Ascending aorta (tissue), 2 donors: Measurements from ENCODE around the gene IQGAP2. TPM values are rescaled to one million over a fixed set of nuclear protein-coding genes. Genes with fewer than 3 reads are reported as not detected.
A peak's percentile ranks its signal among the peaks of the same experiment; 100 is the strongest.

ENCODE experiments used
- DNase-seq, 2 donors: peaks; one replicate each; pipeline ENCODE4 v3.0.0-alpha.2; 2019; ENCODE audit warnings: low spot score in 2 of 2
- H3K27ac ChIP-seq, 2 donors: fragments of 200-600 bp; sonication (generic); one replicate each; pipeline ENCODE4 v1.5.1; 2016 to 2017; ENCODE audit warnings: mild to moderate bottlenecking in 1 of 2
- H3K27me3 ChIP-seq: fragments of 200-600 bp; sonication (generic); one replicate; pipeline ENCODE4 v1.5.1; 2017
- H3K36me3 ChIP-seq, 2 donors: fragments of 200-600 bp; sonication (generic); one replicate each; pipeline ENCODE4 v1.5.1; 2016
- H3K4me1 ChIP-seq, 2 donors: fragments of 200-600 bp; sonication (generic); one replicate each; pipeline ENCODE4 v1.5.1; 2016 to 2017; ENCODE audit warnings: mild to moderate bottlenecking in 1 of 2
- H3K4me3 ChIP-seq, 2 donors: fragments of 200-600 bp; sonication (generic); one replicate each; pipeline ENCODE4 v1.5.1; 2016 to 2017; ENCODE audit warnings: mild to moderate bottlenecking in 1 of 2
- H3K9me3 ChIP-seq, 2 donors: fragments of 200-600 bp; sonication (generic); one replicate each; pipeline ENCODE4 v1.5.1; 2016
- intact Hi-C: fragments of 100-400 bp; cut with DNase I; formaldehyde crosslinking; loops from one replicate; pipeline ENCODE4 v1.15.1; 2023
- total RNA-seq: library from RNA; depleted of rRNA; stranded (reverse); fragments of >200 nt; gene quantifications from one replicate; pipeline ENCODE4 v1.1.0, GENCODE V29; 2016
- TF ChIP-seq, protein P1 (sequence below), 3 experiments: fragments of 200-600 bp in 2 of 3; fragments of 450-650 bp in 1 of 3; sonication (generic) in 2 of 3; IDR thresholded peaks; one replicate each; pipeline ENCODE4 v1.5.1; 2016 to 2019; ENCODE audit warnings: antibody characterized with exemption in 3 of 3, mild to moderate bottlenecking in 1 of 3, moderate library complexity in 1 of 3

IQGAP2 gene, protein sequence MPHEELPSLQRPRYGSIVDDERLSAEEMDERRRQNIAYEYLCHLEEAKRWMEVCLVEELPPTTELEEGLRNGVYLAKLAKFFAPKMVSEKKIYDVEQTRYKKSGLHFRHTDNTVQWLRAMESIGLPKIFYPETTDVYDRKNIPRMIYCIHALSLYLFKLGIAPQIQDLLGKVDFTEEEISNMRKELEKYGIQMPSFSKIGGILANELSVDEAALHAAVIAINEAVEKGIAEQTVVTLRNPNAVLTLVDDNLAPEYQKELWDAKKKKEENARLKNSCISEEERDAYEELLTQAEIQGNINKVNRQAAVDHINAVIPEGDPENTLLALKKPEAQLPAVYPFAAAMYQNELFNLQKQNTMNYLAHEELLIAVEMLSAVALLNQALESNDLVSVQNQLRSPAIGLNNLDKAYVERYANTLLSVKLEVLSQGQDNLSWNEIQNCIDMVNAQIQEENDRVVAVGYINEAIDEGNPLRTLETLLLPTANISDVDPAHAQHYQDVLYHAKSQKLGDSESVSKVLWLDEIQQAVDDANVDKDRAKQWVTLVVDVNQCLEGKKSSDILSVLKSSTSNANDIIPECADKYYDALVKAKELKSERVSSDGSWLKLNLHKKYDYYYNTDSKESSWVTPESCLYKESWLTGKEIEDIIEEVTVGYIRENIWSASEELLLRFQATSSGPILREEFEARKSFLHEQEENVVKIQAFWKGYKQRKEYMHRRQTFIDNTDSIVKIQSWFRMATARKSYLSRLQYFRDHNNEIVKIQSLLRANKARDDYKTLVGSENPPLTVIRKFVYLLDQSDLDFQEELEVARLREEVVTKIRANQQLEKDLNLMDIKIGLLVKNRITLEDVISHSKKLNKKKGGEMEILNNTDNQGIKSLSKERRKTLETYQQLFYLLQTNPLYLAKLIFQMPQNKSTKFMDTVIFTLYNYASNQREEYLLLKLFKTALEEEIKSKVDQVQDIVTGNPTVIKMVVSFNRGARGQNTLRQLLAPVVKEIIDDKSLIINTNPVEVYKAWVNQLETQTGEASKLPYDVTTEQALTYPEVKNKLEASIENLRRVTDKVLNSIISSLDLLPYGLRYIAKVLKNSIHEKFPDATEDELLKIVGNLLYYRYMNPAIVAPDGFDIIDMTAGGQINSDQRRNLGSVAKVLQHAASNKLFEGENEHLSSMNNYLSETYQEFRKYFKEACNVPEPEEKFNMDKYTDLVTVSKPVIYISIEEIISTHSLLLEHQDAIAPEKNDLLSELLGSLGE (N-terminal part only)
- 19.8 TPM for total RNA-seq

DNA sequence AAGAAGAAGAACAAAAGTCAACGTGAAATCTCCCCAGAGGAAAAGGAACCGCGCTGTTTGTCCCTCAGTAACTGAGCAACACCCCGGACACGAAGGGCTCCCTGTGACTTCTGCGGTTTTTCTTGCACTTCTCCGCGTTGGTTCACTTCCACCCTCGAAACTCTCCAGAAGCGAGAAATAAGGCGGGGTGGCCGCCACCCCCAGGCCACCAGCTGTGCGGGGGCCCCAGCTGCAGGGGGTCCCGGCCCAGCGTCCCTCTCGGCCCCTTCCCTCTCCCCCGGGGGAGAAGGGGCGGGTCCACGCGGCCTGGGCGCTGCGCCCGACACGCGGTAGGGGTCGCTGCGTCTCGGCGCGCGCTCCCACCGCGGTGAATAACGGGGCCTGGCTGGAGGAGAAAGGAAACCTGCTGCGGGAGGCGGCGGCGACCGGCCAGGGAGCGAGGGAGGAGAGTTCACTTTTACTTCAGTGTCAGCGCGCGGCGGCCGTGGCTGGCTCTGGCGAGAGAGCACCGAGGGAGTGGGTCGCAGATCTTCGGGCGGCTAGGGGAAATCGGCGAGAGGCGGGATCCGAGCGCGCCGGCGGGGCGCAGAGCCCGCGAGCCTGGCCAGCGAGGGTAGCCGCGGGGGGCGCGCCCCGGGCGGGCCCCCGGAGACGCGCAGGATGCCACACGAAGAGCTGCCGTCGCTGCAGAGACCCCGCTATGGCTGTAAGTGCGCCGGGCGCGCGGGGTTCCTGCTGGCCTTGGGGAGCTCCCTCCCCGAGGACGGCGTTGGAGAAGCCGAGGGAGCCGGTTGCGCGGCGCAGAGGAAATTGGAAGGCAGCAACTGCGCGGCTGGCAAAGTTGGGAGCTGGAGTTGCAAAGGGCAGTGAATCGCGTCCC, at the start of gene IQGAP2:
Gene IQGAP2, plus strand, starts transcription at position 400 of the 880 bp plus-strand sequence. Its CDS starts 261 bp downstream, at position 661.
- Histone ChIP-seq H3K4me3 (peak within 1 kb of the TSS; percentile 65 to 68), H3K27me3 (no peaks in the 10 kb centered on the region), H3K4me1 (no peaks in the 10 kb centered on the region), H3K36me3 (no peaks in the 10 kb centered on the region), H3K27ac (peak within 1 kb of the TSS; percentile 34 to 58), H3K9me3 (no peaks in the 10 kb centered on the region)
- intact Hi-C loops = no loop called here
- DNase-seq = peak; percentile 22 to 78
- TF ChIP-seq, protein P1, sequence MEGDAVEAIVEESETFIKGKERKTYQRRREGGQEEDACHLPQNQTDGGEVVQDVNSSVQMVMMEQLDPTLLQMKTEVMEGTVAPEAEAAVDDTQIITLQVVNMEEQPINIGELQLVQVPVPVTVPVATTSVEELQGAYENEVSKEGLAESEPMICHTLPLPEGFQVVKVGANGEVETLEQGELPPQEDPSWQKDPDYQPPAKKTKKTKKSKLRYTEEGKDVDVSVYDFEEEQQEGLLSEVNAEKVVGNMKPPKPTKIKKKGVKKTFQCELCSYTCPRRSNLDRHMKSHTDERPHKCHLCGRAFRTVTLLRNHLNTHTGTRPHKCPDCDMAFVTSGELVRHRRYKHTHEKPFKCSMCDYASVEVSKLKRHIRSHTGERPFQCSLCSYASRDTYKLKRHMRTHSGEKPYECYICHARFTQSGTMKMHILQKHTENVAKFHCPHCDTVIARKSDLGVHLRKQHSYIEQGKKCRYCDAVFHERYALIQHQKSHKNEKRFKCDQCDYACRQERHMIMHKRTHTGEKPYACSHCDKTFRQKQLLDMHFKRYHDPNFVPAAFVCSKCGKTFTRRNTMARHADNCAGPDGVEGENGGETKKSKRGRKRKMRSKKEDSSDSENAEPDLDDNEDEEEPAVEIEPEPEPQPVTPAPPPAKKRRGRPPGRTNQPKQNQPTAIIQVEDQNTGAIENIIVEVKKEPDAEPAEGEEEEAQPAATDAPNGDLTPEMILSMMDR (IDR thresholded peaks at IDR 0.05) = peak in 2 of 3 experiments; percentile 37 to 47

DNA sequence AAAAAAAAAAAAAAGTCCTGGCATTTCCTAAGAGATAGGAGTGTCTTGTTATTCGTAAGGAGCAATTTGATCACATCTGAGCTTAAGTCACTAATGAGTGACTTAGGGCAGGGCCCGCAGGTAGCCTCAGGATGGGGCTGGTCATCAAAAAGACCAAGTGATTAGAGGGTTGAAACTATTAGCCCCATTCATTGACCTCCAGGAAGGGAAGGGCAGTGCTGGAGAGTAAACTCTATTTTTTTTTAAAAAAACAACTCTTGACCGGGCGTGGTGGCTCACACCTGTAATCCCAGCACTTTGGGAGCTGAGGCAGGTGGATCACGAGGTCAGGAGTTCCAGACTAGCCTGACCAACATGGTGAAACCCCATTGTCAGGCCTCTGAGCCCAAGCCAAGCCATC, 46.2 kb upstream of the IQGAP2 start:
- TF ChIP-seq, protein P1 (IDR thresholded peaks at IDR 0.05) = no peak
- no peak for DNase-seq
- no peaks in the 10 kb centered on the region for H3K36me3 ChIP-seq
- H3K27ac ChIP-seq = no peak overlapping the region
- H3K9me3 ChIP-seq = no peaks in the 10 kb centered on the region
- H3K27me3 ChIP-seq = no peaks in the 10 kb centered on the region
- intact Hi-C loops = no loop called here
- H3K4me3 ChIP-seq = no peak overlapping the region
- H3K4me1 ChIP-seq = no peaks in the 10 kb centered on the region

DNA sequence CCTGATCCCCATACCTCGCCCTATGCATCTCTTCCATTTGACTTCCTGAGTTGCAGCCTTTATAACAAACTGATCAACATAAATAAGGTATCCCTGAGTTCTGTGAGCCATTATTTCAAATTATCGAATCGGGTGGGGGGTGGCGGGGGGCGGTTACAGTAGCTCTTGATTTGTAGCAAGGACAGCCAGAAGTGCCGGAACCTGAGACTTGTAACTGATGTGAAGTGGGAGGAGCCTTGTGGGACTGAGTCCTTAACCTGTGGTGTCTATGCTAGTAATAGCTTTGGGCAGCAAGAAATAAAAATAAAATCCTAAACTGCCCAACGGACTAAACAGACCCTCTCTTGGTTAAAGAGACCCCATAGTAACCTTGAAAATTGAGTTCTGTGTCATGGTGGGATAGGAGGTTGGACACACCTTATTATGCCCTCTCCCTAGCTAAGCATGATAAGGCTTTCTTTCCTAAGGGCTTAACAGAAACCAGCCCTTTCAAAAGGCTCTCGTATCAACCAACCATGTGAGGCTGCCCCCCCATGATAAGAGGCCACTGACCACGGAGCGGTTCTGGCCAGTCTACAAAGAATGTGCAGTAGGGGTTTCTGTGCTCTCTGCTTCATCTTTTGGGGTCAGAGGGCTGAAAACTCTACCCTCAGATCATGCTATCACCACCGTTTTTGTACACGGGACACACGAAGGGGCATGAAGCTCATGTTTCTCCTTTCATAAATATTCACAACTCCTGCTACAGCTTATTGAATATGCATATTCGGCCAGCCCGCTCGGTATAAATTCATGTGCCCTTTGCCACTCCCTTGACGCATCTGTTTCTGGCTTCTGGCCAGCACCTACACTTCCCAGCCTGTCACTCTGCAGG, 39.5 kb upstream of the IQGAP2 start:
- intact Hi-C loops = no loop called here
- TF ChIP-seq, protein P1 (IDR thresholded peaks at IDR 0.05) = no peak

DNA sequence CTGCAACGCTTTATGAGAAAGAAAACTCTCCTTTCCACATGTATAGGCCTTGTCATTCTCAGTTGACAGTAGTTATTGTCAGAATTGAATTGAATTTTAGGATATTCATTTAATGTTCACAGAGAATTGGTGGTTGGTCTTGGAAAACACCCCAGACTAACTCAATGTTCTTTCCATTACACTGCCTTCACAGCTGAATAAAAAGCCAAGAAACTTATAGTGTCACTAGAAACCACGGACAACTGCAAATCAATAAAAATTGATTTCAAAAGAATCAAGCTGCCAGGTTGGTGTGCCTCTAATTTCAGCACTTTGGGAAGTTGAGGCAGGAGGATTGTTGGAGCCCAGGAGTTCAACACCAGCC, 38.9 kb upstream of the IQGAP2 start:
- intact Hi-C loops = no loop called here
- DNase-seq = no peak
- Histone ChIP-seq H3K36me3 (no peaks in the 10 kb centered on the region), H3K27me3 (no peaks in the 10 kb centered on the region), H3K4me3 (no peak overlapping the region), H3K27ac (no peak overlapping the region), H3K9me3 (no peaks in the 10 kb centered on the region), H3K4me1 (no peaks in the 10 kb centered on the region)
- TF ChIP-seq, protein P1 (IDR thresholded peaks at IDR 0.05) = no peak

More for the DNA sequence above, 39.5 kb upstream of the IQGAP2 start:
- Histone ChIP-seq H3K27me3 (no peaks in the 10 kb centered on the region), H3K4me1 (no peaks in the 10 kb centered on the region), H3K27ac (no peak overlapping the region), H3K4me3 (no peak overlapping the region), H3K36me3 (no peaks in the 10 kb centered on the region), H3K9me3 (no peaks in the 10 kb centered on the region)
- DNase-seq = no peak
